Activated B cell treated with CpG ODN at 0.5 μM for 24 hours (primary cell): ENCODE measurements around the gene VOPP1. TPM values are rescaled to one million over a fixed set of nuclear protein-coding genes. Genes with fewer than 3 reads are reported as not detected.
"Not testable (repeated sequence)": the region's sequence is repeated elsewhere in the genome, so short reads cannot be mapped to it uniquely, and the experiment has no call there.

Experiments
- ATAC-seq: fragments of 200-7000 bp; cut with Tn5 transposase; one replicate; pipeline ENCODE4 v1.10.0; 2021; ENCODE audit warnings: low read depth, mild to moderate bottlenecking, moderate library complexity
- CTCF ChIA-PET: fragments of 350-600 bp; sonication (Branson Sonifier 250); formaldehyde crosslinking; loops from one replicate; lab custom pipeline; 2021; ENCODE audit warnings: antibody characterized with exemption; lab: Charles Lee
- POLR2A ChIA-PET: fragments of 350-600 bp; sonication (Branson Sonifier 250); formaldehyde crosslinking; loops from one replicate; lab custom pipeline; 2021; ENCODE audit warnings: antibody characterized with exemption; lab: Charles Lee
- DNase-seq: peaks from one replicate; pipeline ENCODE4 v3.0.0; 2022
- H3K27ac Mint-ChIP-seq: one replicate; pipeline ENCODE4 v1.8.0; 2020; ENCODE audit warnings: mixed read lengths
- H3K27me3 Mint-ChIP-seq: one replicate; pipeline ENCODE4 v1.8.0; 2021; ENCODE audit warnings: mixed read lengths
- H3K36me3 Mint-ChIP-seq: one replicate; pipeline ENCODE4 v1.8.0; 2021; ENCODE audit warnings: low read depth, mixed read lengths
- H3K4me1 Mint-ChIP-seq: one replicate; pipeline ENCODE4 v1.8.0; 2021; ENCODE audit warnings: mixed read lengths
- H3K4me3 Mint-ChIP-seq: one replicate; pipeline ENCODE4 v1.8.0; 2020; ENCODE audit warnings: mild to moderate bottlenecking, mixed read lengths
- H3K9me3 Mint-ChIP-seq: one replicate; pipeline ENCODE4 v1.8.0; 2020; ENCODE audit warnings: mixed read lengths
- intact Hi-C: fragments of 100-400 bp; cut with micrococcal nuclease; formaldehyde crosslinking; loops from one replicate; pipeline ENCODE4 v1.15.1; 2024
- total RNA-seq: library from RNA; stranded (reverse); gene quantifications from 2 replicates; pipeline ENCODE4 v1.2.3, GENCODE V29; 2022
- TF ChIP-seq, protein P1 (sequence below): fragments of 200-600 bp; IDR thresholded peaks from one replicate; pipeline ENCODE4 v1.8.0; 2022; ENCODE audit warnings: antibody characterized with exemption, mild to moderate bottlenecking

Gene VOPP1
- total RNA-seq, 1 donor from 2014 or later = 438 TPM

DNA sequence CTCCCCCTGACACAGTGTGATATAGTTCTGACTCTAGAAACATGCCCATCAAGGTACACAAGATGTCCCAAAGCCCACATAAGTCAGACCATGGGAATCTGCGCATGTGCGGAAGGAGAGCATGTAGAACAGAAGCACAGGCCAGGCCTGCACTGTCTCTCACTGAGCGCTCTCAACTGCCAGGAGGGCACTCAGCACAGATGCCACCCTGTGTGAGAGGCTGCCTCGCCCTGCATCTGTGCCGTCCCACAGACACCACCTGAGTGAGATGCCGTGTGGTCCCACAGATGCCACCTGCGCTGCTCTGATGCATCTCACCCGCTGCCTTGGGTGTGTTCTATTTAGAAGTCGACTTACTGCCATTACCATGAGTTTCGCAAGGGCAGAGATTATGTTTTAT lies 98.4 kb downstream of the VOPP1 start:
- no peak overlapping the region for H3K27ac Mint-ChIP-seq
- no peak for DNase-seq
- no peaks in the 10 kb centered on the region for H3K27me3 Mint-ChIP-seq
- ATAC-seq = no peak
- no peaks in the 10 kb centered on the region for H3K9me3 Mint-ChIP-seq
- POLR2A ChIA-PET = interaction anchor here (1.4 kb wide), 1 partner anchor 59 kb away, joined by 3 read pairs; no protein-coding TSS in a partner anchor
- H3K4me1 Mint-ChIP-seq = peaks cover 55% of the 10 kb centered on the region
- TF ChIP-seq, protein P1, sequence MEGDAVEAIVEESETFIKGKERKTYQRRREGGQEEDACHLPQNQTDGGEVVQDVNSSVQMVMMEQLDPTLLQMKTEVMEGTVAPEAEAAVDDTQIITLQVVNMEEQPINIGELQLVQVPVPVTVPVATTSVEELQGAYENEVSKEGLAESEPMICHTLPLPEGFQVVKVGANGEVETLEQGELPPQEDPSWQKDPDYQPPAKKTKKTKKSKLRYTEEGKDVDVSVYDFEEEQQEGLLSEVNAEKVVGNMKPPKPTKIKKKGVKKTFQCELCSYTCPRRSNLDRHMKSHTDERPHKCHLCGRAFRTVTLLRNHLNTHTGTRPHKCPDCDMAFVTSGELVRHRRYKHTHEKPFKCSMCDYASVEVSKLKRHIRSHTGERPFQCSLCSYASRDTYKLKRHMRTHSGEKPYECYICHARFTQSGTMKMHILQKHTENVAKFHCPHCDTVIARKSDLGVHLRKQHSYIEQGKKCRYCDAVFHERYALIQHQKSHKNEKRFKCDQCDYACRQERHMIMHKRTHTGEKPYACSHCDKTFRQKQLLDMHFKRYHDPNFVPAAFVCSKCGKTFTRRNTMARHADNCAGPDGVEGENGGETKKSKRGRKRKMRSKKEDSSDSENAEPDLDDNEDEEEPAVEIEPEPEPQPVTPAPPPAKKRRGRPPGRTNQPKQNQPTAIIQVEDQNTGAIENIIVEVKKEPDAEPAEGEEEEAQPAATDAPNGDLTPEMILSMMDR = no peak
- CTCF ChIA-PET = no interaction called here
- intact Hi-C loops = no loop called here
- H3K4me3 Mint-ChIP-seq = no peak overlapping the region
- H3K36me3 Mint-ChIP-seq = peaks cover 75% of the 10 kb centered on the region

DNA sequence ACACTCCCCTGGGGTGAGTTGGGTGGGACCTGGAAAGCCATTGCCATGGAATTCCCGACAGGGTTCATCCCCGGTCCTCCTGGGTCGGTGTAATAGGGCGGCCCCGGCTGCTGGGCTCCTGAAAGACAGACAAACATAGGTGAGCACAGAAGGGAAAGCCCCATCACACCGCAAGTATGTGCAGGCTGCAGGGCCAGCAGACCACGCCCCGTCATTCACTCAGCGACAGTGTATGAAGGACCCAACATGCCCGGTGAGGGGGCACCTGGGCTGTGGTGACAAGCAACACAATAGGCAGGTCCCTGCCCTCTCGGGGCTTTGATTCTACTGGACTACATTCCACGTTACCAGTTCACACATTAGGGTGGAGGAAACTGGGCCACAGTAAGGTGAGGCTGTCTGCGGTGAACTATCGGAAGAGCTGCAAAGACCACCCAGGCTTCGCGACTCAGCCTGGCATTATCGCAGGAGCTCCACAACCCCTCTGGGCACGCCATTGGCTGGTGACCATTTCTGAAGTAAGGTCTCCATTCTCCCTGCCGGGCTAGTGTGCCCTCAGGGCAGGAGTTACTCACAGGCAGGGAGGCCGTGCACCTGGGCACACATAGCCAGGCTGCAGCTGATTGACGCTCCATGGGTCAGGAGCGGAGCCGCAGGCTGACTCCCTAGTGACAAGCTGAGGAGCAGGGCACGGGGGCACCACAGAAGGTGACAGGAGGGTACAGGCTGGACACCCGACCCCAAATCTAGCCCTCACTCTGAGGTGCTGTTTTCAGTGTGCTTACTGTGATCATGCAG lies 99.2 kb downstream of the VOPP1 start:
- no peak for ATAC-seq
- CTCF ChIA-PET = no interaction called here
- intact Hi-C loops = no loop called here
- H3K36me3 Mint-ChIP-seq = peaks cover 76% of the 10 kb centered on the region
- POLR2A ChIA-PET = no interaction called here
- H3K27ac Mint-ChIP-seq = no peak overlapping the region
- TF ChIP-seq, protein P1 = no peak
- H3K9me3 Mint-ChIP-seq = no peaks in the 10 kb centered on the region
- no peak for DNase-seq
- H3K27me3 Mint-ChIP-seq = no peaks in the 10 kb centered on the region
- H3K4me3 Mint-ChIP-seq = no peak overlapping the region
- H3K4me1 Mint-ChIP-seq = peaks cover 55% of the 10 kb centered on the region

DNA sequence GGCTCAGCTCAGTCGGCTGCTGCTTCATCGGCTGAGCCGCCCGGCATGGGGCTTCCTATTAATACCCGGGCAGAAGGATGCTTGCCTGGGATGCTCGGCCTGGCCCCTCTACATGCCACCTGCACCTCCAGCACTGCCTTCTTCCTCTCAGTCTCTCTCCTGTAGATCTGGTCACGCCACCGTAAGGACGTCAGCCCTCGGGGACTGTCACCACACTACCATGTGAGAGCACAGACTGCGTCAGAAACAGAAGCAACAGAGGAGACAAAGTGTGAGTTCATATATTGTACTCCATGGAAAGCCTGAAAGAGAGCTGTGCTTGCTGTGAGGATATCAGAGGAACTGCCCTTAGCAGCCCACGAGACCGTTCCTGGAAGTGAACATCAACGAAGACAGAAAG lies 99.9 kb downstream of the VOPP1 start:
- H3K9me3 Mint-ChIP-seq, H3K27ac Mint-ChIP-seq, H3K27me3 Mint-ChIP-seq, ATAC-seq, intact Hi-C loops, CTCF ChIA-PET, POLR2A ChIA-PET, H3K4me3 Mint-ChIP-seq, DNase-seq: not testable (repeated sequence)
- peaks cover 75% of the 10 kb centered on the region for H3K36me3 Mint-ChIP-seq
- H3K4me1 Mint-ChIP-seq = peaks cover 49% of the 10 kb centered on the region

DNA sequence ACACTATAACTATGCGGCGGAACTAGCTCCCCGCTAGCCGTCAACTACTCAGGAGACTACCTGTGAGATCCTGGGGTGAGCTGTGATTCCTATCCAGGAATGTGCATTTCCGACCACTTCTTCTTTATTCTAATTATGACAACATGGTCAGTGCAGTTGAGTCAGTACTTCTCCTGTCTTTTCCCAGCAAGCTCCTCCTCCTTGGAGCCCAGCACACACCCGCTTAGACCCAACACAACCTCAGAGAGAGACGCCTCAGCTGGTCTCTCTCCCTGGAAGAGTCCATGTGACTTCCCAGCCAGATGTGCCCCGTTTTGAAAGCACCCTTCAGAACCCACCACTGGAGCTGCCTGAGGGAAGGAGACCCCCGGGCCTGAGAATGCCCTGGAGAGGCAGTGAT lies 100.7 kb downstream of the VOPP1 start:
- intact Hi-C loops, H3K27ac Mint-ChIP-seq, POLR2A ChIA-PET: not testable (repeated sequence)

DNA sequence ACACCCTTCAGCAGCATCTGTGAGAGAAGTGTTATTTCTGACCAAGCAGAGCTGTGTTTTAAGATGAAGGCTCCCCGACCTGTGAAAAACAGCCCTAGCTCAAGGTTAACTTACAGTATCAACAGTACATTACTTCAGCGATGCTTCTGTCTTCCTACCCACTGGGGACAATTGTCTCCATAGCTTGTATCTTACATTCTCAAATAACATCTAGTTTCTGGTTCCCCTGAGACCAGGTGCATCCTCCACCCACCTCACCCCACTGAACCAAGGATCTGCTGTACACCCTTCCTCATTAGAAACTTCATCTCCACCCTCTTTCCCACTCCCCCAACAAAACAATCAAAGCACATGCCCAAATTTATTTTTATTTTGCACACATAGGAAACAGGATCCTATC lies 102.0 kb downstream of the VOPP1 start:
- ATAC-seq (no peak), DNase-seq (no peak)
- Mint-ChIP-seq H3K4me1 (peaks cover 34% of the 10 kb centered on the region), H3K27ac (peak overlapping the region; percentile 9), H3K9me3 (no peaks in the 10 kb centered on the region), H3K36me3 (peaks cover 77% of the 10 kb centered on the region), H3K27me3 (no peaks in the 10 kb centered on the region), H3K4me3 (peak overlapping the region; percentile 48)
- TF ChIP-seq, protein P1 = no peak
- ChIA-PET CTCF (no interaction called here), POLR2A (interaction anchor here (1.6 kb wide), 1 partner anchor 65 kb away, joined by 4 read pairs; no protein-coding TSS in a partner anchor)
- intact Hi-C loops = no loop called here

More for the DNA sequence above, 100.7 kb downstream of the VOPP1 start:
- CTCF ChIA-PET, DNase-seq, H3K4me3 Mint-ChIP-seq, ATAC-seq, H3K27me3 Mint-ChIP-seq, H3K9me3 Mint-ChIP-seq: not testable (repeated sequence)
- peaks cover 43% of the 10 kb centered on the region for H3K4me1 Mint-ChIP-seq
- H3K36me3 Mint-ChIP-seq = peaks cover 75% of the 10 kb centered on the region

DNA sequence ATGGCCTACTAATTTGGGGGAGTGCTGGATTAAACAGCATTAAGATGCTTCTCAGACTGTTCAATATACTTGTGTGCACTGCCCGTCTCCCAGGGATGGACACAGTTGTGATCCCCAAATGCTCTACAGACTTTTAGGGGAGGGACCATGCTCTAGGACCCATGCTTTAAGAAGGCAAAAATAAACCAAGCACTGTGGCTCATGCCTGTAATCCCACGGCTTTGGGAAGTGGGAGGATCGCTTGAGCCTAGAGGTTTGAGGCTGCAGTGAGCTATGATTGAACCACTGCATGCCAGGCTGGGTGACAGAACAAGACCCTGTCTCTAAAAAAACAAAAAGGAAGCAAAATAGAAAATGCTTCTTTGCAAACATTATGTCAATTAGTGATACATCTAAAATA lies 102.6 kb downstream of the VOPP1 start:
- POLR2A ChIA-PET = interaction anchor here (1.0 to 1.6 kb wide), 2 partner anchors 64 to 65 kb away, joined by 3 to 4 read pairs; no protein-coding TSS in a partner anchor
- Mint-ChIP-seq H3K27ac (peak overlapping the region; percentile 21), H3K9me3 (no peaks in the 10 kb centered on the region), H3K4me1 (peaks cover 28% of the 10 kb centered on the region), H3K36me3 (peaks cover 77% of the 10 kb centered on the region), H3K4me3 (no peak overlapping the region), H3K27me3 (no peaks in the 10 kb centered on the region)
- TF ChIP-seq, protein P1 = no peak
- ATAC-seq = no peak
- CTCF ChIA-PET = interaction anchor here (1.0 kb wide), 1 partner anchor 10 kb away, joined by 3 read pairs; no protein-coding TSS in a partner anchor
- no peak for DNase-seq
- intact Hi-C loops = no loop called here
